Measurements from ENCODE around the gene UBR3. TPM values are rescaled to one million over a fixed set of nuclear protein-coding genes. Genes with fewer than 3 reads are reported as not detected.

UBR3 gene
- total RNA-seq, 2 donors from 2014 or later, result 30.1 to 38.4 TPM

DNA sequence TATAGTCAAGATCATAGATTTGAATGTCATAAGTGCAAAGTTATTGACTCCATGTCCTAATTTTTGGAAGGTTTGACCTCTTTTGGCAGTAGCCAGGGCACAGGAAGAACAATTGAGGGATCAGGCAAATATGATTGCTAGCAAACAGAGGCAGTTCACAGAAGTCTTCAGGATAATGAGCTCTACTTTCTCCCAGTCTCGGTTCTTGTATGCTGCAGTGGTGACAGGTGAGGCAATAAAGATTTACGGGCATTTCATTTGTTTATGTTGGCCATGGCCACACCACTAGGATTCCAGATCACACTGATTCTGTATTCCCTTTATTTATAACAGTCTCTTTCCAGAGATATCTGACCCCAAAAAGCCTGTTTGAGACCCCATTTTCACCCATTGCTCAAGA, 137.5 kb downstream of the UBR3 start:
- no peak overlapping the region for H3K4me3 ChIP-seq
- no peaks in the 10 kb centered on the region for H3K4me1 ChIP-seq
- no peaks in the 10 kb centered on the region for H3K9me3 ChIP-seq
- H3K36me3 ChIP-seq, result no peaks in the 10 kb centered on the region
- no peaks in the 10 kb centered on the region for H3K27me3 ChIP-seq
- no peak overlapping the region for H3K27ac ChIP-seq
- no peak overlapping the region for H3K9ac ChIP-seq (ENCODE audit: low read depth in 2 of 2, low read length in 2 of 2)
- no peak for DNase-seq
- TF ChIP-seq, protein P1, sequence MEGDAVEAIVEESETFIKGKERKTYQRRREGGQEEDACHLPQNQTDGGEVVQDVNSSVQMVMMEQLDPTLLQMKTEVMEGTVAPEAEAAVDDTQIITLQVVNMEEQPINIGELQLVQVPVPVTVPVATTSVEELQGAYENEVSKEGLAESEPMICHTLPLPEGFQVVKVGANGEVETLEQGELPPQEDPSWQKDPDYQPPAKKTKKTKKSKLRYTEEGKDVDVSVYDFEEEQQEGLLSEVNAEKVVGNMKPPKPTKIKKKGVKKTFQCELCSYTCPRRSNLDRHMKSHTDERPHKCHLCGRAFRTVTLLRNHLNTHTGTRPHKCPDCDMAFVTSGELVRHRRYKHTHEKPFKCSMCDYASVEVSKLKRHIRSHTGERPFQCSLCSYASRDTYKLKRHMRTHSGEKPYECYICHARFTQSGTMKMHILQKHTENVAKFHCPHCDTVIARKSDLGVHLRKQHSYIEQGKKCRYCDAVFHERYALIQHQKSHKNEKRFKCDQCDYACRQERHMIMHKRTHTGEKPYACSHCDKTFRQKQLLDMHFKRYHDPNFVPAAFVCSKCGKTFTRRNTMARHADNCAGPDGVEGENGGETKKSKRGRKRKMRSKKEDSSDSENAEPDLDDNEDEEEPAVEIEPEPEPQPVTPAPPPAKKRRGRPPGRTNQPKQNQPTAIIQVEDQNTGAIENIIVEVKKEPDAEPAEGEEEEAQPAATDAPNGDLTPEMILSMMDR (IDR thresholded peaks at IDR 0.05), result no peak
- intact Hi-C loops (cut with DNase I), result no loop called here

DNA sequence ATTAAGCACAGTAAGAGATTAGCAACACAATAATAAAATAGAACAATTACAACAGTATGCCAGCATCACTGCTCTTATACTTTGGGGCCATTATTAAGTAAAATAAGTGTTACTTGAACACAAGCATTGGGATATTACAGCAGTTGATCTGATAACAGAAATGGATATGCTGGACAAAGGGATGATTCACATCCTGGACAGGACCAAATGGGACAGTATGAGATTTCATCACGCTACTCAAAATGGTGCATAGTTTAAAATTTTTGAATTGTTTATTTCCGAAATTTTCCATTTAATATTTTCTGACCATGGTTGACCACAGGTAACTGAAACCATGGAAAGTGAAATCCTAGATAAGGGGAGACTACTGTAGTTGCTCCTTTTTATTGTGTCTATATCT, 138.2 kb downstream of the UBR3 start:
- Histone ChIP-seq H3K27me3 (no peaks in the 10 kb centered on the region), H3K9me3 (no peaks in the 10 kb centered on the region), H3K27ac (no peak overlapping the region), H3K4me3 (no peak overlapping the region), H3K36me3 (no peaks in the 10 kb centered on the region), H3K9ac (ENCODE audit: low read depth in 2 of 2, low read length in 2 of 2) (no peak overlapping the region), H3K4me1 (no peaks in the 10 kb centered on the region)
- no peak for DNase-seq
- intact Hi-C loops (cut with DNase I), result no loop called here
- TF ChIP-seq, protein P1 (IDR thresholded peaks at IDR 0.05), result no peak

DNA sequence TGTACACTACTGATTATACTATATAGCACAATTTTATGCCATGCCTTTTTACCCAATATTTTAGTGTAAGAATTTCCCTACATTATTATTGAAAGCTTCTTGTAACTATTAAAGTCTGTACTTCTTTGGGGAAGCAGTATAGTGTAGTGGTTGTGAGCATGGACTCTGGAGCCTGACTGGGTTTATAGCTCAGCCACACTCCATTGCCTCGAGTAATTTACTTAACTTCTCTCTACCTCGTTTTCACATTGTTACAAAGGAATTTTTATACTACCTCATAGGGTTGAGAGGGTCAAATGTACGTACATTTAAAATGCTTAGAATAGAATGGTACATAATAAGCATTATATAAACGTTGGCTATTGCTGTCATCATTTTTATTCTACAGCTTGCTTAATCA, 139.2 kb downstream of the UBR3 start:
- Histone ChIP-seq H3K9me3 (no peaks in the 10 kb centered on the region), H3K27me3 (no peaks in the 10 kb centered on the region), H3K4me3 (no peak overlapping the region), H3K4me1 (no peaks in the 10 kb centered on the region), H3K36me3 (no peaks in the 10 kb centered on the region), H3K27ac (no peak overlapping the region), H3K9ac (ENCODE audit: low read depth in 2 of 2, low read length in 2 of 2) (no peak overlapping the region)
- intact Hi-C loops (cut with DNase I), result no loop called here
- no peak for DNase-seq
- TF ChIP-seq, protein P1 (IDR thresholded peaks at IDR 0.05), result no peak

DNA sequence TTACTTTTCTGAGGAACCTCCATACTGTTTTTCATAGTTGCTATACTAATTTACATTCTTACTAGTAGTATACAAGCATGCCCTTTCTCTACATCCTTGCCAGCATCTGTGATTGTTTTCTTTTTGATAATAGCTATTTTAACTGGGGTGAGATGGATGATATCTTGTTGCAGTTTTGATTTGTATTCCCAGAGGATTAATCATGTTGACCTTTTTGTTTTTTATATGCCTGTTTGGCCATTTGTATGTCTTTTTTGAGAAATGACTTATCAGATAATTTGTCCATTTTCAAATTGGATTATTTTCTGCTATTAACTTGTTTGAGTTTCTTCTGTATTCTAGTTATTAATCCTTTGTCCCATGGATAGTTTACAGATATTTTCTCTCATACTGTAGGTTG, 141.5 kb downstream of the UBR3 start:
- Histone ChIP-seq H3K4me1 (no peaks in the 10 kb centered on the region), H3K27ac (no peak overlapping the region), H3K9ac (ENCODE audit: low read depth in 2 of 2, low read length in 2 of 2) (no peak overlapping the region), H3K4me3 (no peak overlapping the region), H3K36me3 (no peaks in the 10 kb centered on the region), H3K9me3 (no peaks in the 10 kb centered on the region), H3K27me3 (no peaks in the 10 kb centered on the region)
- DNase-seq, result no peak
- TF ChIP-seq, protein P1 (IDR thresholded peaks at IDR 0.05), result no peak
- intact Hi-C loops (cut with DNase I), result no loop called here

DNA sequence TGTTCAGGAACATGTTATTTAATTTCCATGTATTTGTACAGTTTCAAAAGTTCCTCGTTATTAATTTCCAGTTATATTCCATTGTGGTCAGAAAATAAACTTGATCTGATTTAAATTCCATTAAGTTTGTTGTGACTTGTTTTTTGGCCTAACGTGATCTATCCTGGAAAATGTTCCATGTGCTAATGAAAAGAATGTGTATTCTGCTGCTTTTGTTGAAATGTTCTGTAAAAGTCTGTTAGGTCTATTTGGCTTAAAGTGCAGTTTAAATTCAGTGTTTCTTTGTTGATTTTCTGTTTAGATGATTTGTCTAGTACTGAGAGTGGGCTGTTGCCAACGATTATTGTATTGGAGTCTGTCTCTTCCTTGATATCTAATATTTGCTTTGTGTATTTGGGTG, 148.0 kb downstream of the UBR3 start:
- TF ChIP-seq, protein P1 (IDR thresholded peaks at IDR 0.05), result no peak
- intact Hi-C loops (cut with DNase I), result no loop called here

More for the DNA sequence above, 148.0 kb downstream of the UBR3 start:
- H3K27me3 ChIP-seq, result no peaks in the 10 kb centered on the region
- no peak for DNase-seq
- no peaks in the 10 kb centered on the region for H3K36me3 ChIP-seq
- H3K9me3 ChIP-seq, result no peaks in the 10 kb centered on the region
- no peak overlapping the region for H3K4me3 ChIP-seq
- no peak overlapping the region for H3K27ac ChIP-seq
- no peaks in the 10 kb centered on the region for H3K4me1 ChIP-seq
- H3K9ac ChIP-seq (ENCODE audit: low read depth in 2 of 2, low read length in 2 of 2), result no peak overlapping the region

Measured in colonic mucosa (tissue), 4 donors.